OCI-LY7 (cell line): ENCODE data around the gene BRME1. TPM values are rescaled to one million over a fixed set of nuclear protein-coding genes. Genes with fewer than 3 reads are reported as not detected.

Source experiments
- BruUV-seq: library from RNA; stranded (reverse); fragments of 400-500 nt; replicated peaks from 2 replicates; lab custom pipeline; 2021; lab: Mats Ljungman, UMichigan
- CTCF ChIA-PET: fragments of 300-600 bp; sonication (Branson Sonifier 250); formaldehyde crosslinking; loops from one replicate; lab custom pipeline; 2022; ENCODE audit warnings: antibody characterized with exemption; ENCODE audit not compliant: unreplicated experiment; lab: Charles Lee
- POLR2A ChIA-PET: fragments of 300-600 bp; sonication (Branson Sonifier 250); formaldehyde crosslinking; loops from one replicate; lab custom pipeline; 2022; ENCODE audit warnings: antibody characterized with exemption; lab: Charles Lee
- DNase-seq: peaks from one replicate; pipeline ENCODE4 v3.0.0-alpha.2; 2015; ENCODE audit warnings: low spot score
- H2AFZ ChIP-seq: fragments of 200-600 bp; sonication (generic), shearing (Covaris generic); 2 replicates; pipeline ENCODE4 v1.6.1; 2014; ENCODE audit warnings: mild to moderate bottlenecking, antibody characterized with exemption, low read length, moderate library complexity
- H3K27ac ChIP-seq: fragments of 200-600 bp; sonication (generic); 2 replicates; pipeline ENCODE4 v1.5.1; 2014; ENCODE audit warnings: mixed run types, low read depth, mild to moderate bottlenecking, moderate library complexity, low read length, inconsistent platforms; ENCODE audit not compliant: poor library complexity, severe bottlenecking
- H3K36me3 ChIP-seq: fragments of 200-600 bp; sonication (generic); 2 replicates; pipeline ENCODE4 v1.6.1; 2014; ENCODE audit warnings: mild to moderate bottlenecking, antibody characterized with exemption, low read length, moderate library complexity, mixed read lengths; ENCODE audit not compliant: insufficient read depth
- H3K4me1 ChIP-seq: fragments of 200-600 bp; sonication (generic); 2 replicates; pipeline ENCODE4 v1.5.1; 2014; ENCODE audit warnings: mild to moderate bottlenecking, low read length; ENCODE audit not compliant: insufficient read depth, poor library complexity, severe bottlenecking
- H3K4me2 ChIP-seq: fragments of 200-600 bp; sonication (generic); 2 replicates; pipeline ENCODE4 v1.6.1; 2014; ENCODE audit warnings: mild to moderate bottlenecking, low read length
- H3K4me3 ChIP-seq: fragments of 200-600 bp; sonication (generic); 2 replicates; pipeline ENCODE4 v1.5.1; 2014; ENCODE audit warnings: mild to moderate bottlenecking, low read depth, low read length; ENCODE audit not compliant: poor library complexity, severe bottlenecking
- H3K79me2 ChIP-seq: fragments of 200-600 bp; sonication (generic); 2 replicates; pipeline ENCODE4 v1.6.1; 2016; ENCODE audit warnings: low read depth, mild to moderate bottlenecking, low read length, moderate library complexity, mixed read lengths; ENCODE audit not compliant: insufficient read depth
- H3K9me2 ChIP-seq: fragments of 200-600 bp; sonication (generic); 2 replicates; pipeline ENCODE4 v1.6.1; 2016; ENCODE audit warnings: mild to moderate bottlenecking, low read length, mixed read lengths; ENCODE audit not compliant: insufficient read depth
- H3K9me3 ChIP-seq: fragments of 200-600 bp; sonication (generic); 2 replicates; pipeline ENCODE4 v1.6.1; 2014; ENCODE audit warnings: mild to moderate bottlenecking, mixed run types, low read length, mixed read lengths
- H4K20me1 ChIP-seq: fragments of 200-600 bp; sonication (generic); 2 replicates; pipeline ENCODE4 v1.6.1; 2014; ENCODE audit warnings: mild to moderate bottlenecking, antibody characterized with exemption, low read length, moderate library complexity, mixed read lengths; ENCODE audit not compliant: insufficient read depth
- CTCF ChIP-seq: fragments of 200-600 bp; sonication (generic); conservative IDR thresholded peaks from 2 replicates; pipeline ENCODE4 v1.5.1; 2014; ENCODE audit warnings: mild to moderate bottlenecking, antibody characterized with exemption, low read length, moderate library complexity, mixed read lengths
- EZH2phosphoT487 ChIP-seq: fragments of 200-600 bp; sonication (generic); IDR thresholded peaks from 2 replicates; pipeline ENCODE4 v1.6.1; 2018; ENCODE audit warnings: low read depth, borderline replicate concordance, mild to moderate bottlenecking, mixed run types, antibody characterized with exemption, low read length, moderate library complexity, mixed read lengths
- intact Hi-C: fragments of 100-400 bp; cut with micrococcal nuclease; formaldehyde crosslinking; loops from one replicate; pipeline ENCODE4 v1.10.0; 2022; ENCODE audit not compliant: unreplicated experiment
- total RNA-seq, 2 experiments: library from RNA; depleted of rRNA in 1 of 2; stranded (reverse); fragments of >200 nt in 1 of 2; shearing (Covaris generic) in 1 of 2; gene quantifications; 2 replicates each; pipeline ENCODE4 v1.2.3, GENCODE V29; 2014 to 2022

BRME1 gene
- total RNA-seq, 2 experiments from 2014 or later, result 2.5 to 7.2 TPM

- H3K4me2 ChIP-seq, result no peak overlapping the region
- no peaks in the 10 kb centered on the region for H3K79me2 ChIP-seq
- no peaks in the 10 kb centered on the region for H4K20me1 ChIP-seq
- no peaks in the 10 kb centered on the region for H3K9me2 ChIP-seq
- ChIA-PET POLR2A (no interaction called here), CTCF (no interaction called here)
- intact Hi-C loops, result no loop called here
- H3K4me3 ChIP-seq, result no peak overlapping the region
- DNase-seq, result no peak
- H3K4me1 ChIP-seq, result peaks cover 26% of the 10 kb centered on the region
- no peaks in the 10 kb centered on the region for H3K9me3 ChIP-seq
- H2AFZ ChIP-seq, result no peak overlapping the region
- no peaks in the 10 kb centered on the region for H3K36me3 ChIP-seq
- BruUV-seq, result no TSS peak
- TF ChIP-seq CTCF (no peak), EZH2phosphoT487 (no peak)
- H3K27ac ChIP-seq, result no peak overlapping the region
These were observed 56.9 kb downstream of the BRME1 start for GRCh38 chr19:13848798-13849676.

GRCh38 chr19:13848340-13848677, 57.6 kb downstream of the BRME1 start:
- BruUV-seq, result no TSS peak
- peaks cover 30% of the 10 kb centered on the region for H3K4me1 ChIP-seq

More at GRCh38 chr19:13848340-13848677, 57.6 kb downstream of the BRME1 start:
- peak overlapping the region; percentile 86 for H3K4me2 ChIP-seq
- intact Hi-C loops, result no loop called here
- H4K20me1 ChIP-seq, result no peaks in the 10 kb centered on the region
- TF ChIP-seq EZH2phosphoT487 (no peak), CTCF (no peak)
- H3K79me2 ChIP-seq, result no peaks in the 10 kb centered on the region
- no peak overlapping the region for H3K27ac ChIP-seq
- H2AFZ ChIP-seq, result no peak overlapping the region
- DNase-seq, result no peak
- H3K36me3 ChIP-seq, result no peaks in the 10 kb centered on the region
- no peaks in the 10 kb centered on the region for H3K9me3 ChIP-seq
- H3K4me3 ChIP-seq, result no peak overlapping the region
- ChIA-PET CTCF (interaction anchor here (0.5 kb wide), 1 partner anchor 408 kb away, joined by 7 read pairs; no protein-coding TSS in a partner anchor), POLR2A (no interaction called here)
- H3K9me2 ChIP-seq, result no peaks in the 10 kb centered on the region
